Small intestine (tissue), 7 donors: ENCODE results near the gene SMOC2. TPM values are rescaled to one million over a fixed set of nuclear protein-coding genes. Genes with fewer than 3 reads are reported as not detected.

Experiments
- DNase-seq, 2 donors: peaks; one replicate each; pipeline versions ENCODE4 v3.0.0 to v3.0.0-alpha.2; 2013
- FAIRE-seq: peaks from 2 replicates; lab custom pipeline; 2012; peaks lifted over from hg19 to GRCh38; lab: Jason Lieb, UNC
- H3K27ac ChIP-seq, 3 donors: one replicate each; pipeline ENCODE4 v1.5.1; 2013; ENCODE audit warnings: low read length in 2 of 3, mild to moderate bottlenecking in 2 of 3, control low read depth in 1 of 3, inconsistent platforms in 1 of 3, low read depth in 1 of 3, moderate library complexity in 1 of 3
- H3K27me3 ChIP-seq, 3 donors: one replicate each; pipeline ENCODE4 v1.6.1; 2013; ENCODE audit warnings: low read length in 3 of 3, inconsistent platforms in 1 of 3; ENCODE audit not compliant: control insufficient read depth in 3 of 3, insufficient read depth in 3 of 3
- H3K36me3 ChIP-seq, 3 donors: one replicate each; pipeline ENCODE4 v1.6.1; 2013; ENCODE audit warnings: low read length in 3 of 3, inconsistent platforms in 1 of 3, low read depth in 1 of 3, mild to moderate bottlenecking in 1 of 3, moderate library complexity in 1 of 3; ENCODE audit not compliant: control insufficient read depth in 3 of 3, insufficient read depth in 2 of 3
- H3K4me1 ChIP-seq, 3 donors: one replicate each; pipeline ENCODE4 v1.6.1; 2013; ENCODE audit warnings: low read length in 2 of 3, inconsistent platforms in 1 of 3, low read depth in 1 of 3, mild to moderate bottlenecking in 1 of 3, moderate library complexity in 1 of 3; ENCODE audit not compliant: control insufficient read depth in 3 of 3, insufficient read depth in 2 of 3
- H3K4me3 ChIP-seq, 3 donors: one replicate each; pipeline ENCODE4 v1.5.1; 2013; ENCODE audit warnings: low read length in 3 of 3, control low read depth in 1 of 3, inconsistent platforms in 1 of 3, low read depth in 1 of 3, mild to moderate bottlenecking in 1 of 3, moderate library complexity in 1 of 3
- H3K9me3 ChIP-seq, 2 donors: one replicate each; pipeline ENCODE4 v1.6.1; 2013; ENCODE audit warnings: low read depth in 1 of 2, low read length in 1 of 2; ENCODE audit not compliant: control insufficient read depth in 2 of 2, insufficient read depth in 1 of 2
- WGBS, 3 donors: extraction: QIAGEN DNeasy Blood & Tissue Kit; methylation state at CpG; one replicate each; pipeline ENCODE4 v1.1.7; 2013; 5-methylcytosine and 5-hydroxymethylcytosine counted together
- polyA plus RNA-seq, 4 donors: library from polyadenylated mRNA; stranded (reverse) in 3 of 4; unstranded in 1 of 4; fragments of 200-250 nt in 3 of 4; fragments of 120-200 nt in 1 of 4; gene quantifications; one replicate each; pipeline versions ENCODE4 v1.2.1 to v1.2.3, GENCODE V29; 2013
- donor health status: healthy with polysubstance abuse.
- donor health status: control.
- donor health status: control.
- donor health status: Bipolar disorder and iron deficiency.
- donor health status: healthy.

SMOC2 gene
- polyA plus RNA-seq, 4 donors, result 0.89 to 56.7 (median 4.0) TPM

- peaks cover 0 to 3% of the 10 kb centered on the region in 2 donors for H3K9me3 ChIP-seq
- no peaks in the 10 kb centered on the region for H3K27me3 ChIP-seq
- DNase-seq (no peak), FAIRE-seq (no peak)
- no peaks in the 10 kb centered on the region for H3K4me1 ChIP-seq
- WGBS, 3 donors, result 92 to 94% (median 93%) methylated on average over 2 of the region's 2 CpGs
- no peaks in the 10 kb centered on the region for H3K36me3 ChIP-seq
- H3K27ac ChIP-seq, result no peak overlapping the region
- H3K4me3 ChIP-seq, result no peak overlapping the region
Observed at GRCh38 chr6:168589275-168589674, 148.3 kb downstream of the SMOC2 start.

DNA sequence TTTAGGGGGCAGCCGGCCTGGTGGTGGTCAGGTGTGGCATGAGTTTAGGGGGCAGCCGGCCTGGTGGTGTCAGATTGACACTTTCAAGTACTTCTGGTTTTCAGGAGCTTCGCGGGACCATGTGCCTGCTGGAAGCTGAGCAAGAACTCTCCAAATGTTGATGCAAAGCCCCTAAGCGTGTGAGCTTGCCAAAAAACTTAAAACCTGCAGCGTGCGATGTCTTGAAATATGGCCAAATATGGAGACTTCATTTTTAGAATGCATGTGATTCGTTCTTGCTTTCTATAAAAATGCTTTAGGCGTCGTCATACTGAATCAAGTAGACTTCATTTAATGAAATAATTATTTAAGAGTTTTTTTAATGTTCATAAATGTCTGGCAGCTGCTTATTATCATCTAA, 149.4 kb downstream of the SMOC2 start:
- no peak overlapping the region for H3K4me3 ChIP-seq
- H3K27ac ChIP-seq, result no peak overlapping the region
- H3K4me1 ChIP-seq, result no peaks in the 10 kb centered on the region
- DNase-seq (no peak), FAIRE-seq (no peak)
- peaks cover 0 to 3% of the 10 kb centered on the region in 2 donors for H3K9me3 ChIP-seq
- no peaks in the 10 kb centered on the region for H3K36me3 ChIP-seq
- H3K27me3 ChIP-seq, result no peaks in the 10 kb centered on the region
- WGBS, 3 donors, result 77 to 90% (median 87%) methylated on average over 9 to 10 of the region's 10 CpGs

DNA sequence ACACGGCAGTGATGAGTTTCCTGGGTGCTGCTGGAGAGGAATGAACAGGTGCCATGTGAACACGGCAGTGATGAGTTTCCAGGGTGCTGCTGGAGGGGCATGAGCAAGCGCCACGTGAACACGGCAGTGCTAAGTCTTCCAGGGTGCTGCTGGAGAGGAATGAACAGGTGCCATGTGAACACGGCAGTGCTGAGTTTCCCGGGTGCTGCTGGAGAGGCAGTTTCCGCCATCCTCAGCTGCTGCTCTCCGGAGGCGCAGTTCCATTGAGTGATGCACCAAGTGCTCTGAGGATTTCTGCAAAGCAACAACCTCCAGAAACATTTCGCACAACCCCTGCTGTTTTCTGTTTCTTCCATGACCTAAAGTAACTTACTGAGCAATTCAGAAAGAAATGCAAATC, 155.4 kb downstream of the SMOC2 start:
- WGBS, 3 donors, result 67 to 82% (median 76%) methylated on average over 10 to 11 of the region's 11 CpGs
- FAIRE-seq (no peak), DNase-seq (peak in 1 of 2 donors; percentile 8)
- Histone ChIP-seq H3K27ac (no peak overlapping the region), H3K27me3 (no peaks in the 10 kb centered on the region), H3K9me3 (peaks cover 0 to 3% of the 10 kb centered on the region in 2 donors), H3K4me3 (no peak overlapping the region), H3K36me3 (peaks cover 0 to 7% (median 0%) of the 10 kb centered on the region in 3 donors), H3K4me1 (peaks cover 0 to 7% (median 0%) of the 10 kb centered on the region in 3 donors)

- Histone ChIP-seq H3K9me3 (no peaks in the 10 kb centered on the region), H3K4me3 (no peak overlapping the region), H3K36me3 (peaks cover 0 to 7% (median 0%) of the 10 kb centered on the region in 3 donors), H3K27me3 (no peaks in the 10 kb centered on the region), H3K4me1 (peaks cover 0 to 7% (median 0%) of the 10 kb centered on the region in 3 donors), H3K27ac (peak overlapping the region in 1 of 3 donors; percentile 42)
- FAIRE-seq, result no peak
- 17 to 57% (median 39%) methylated on average over 8 of the region's 8 CpGs for WGBS, 3 donors
- DNase-seq, result peak; percentile 75 to 88
Observed at GRCh38 chr6:168597471-168597875, 156.5 kb downstream of the SMOC2 start.

GRCh38 chr6:168598251-168599117, 157.5 kb downstream of the SMOC2 start:
- WGBS, 3 donors, result 87 to 93% (median 89%) methylated on average over 29 to 32 of the region's 32 CpGs
- DNase-seq (no peak), FAIRE-seq (no peak)
- peaks cover 0 to 7% (median 0%) of the 10 kb centered on the region in 3 donors for H3K36me3 ChIP-seq
- H3K4me1 ChIP-seq, result peaks cover 0 to 7% (median 0%) of the 10 kb centered on the region in 3 donors
- H3K4me3 ChIP-seq, result no peak overlapping the region
- no peaks in the 10 kb centered on the region for H3K27me3 ChIP-seq
- no peak overlapping the region for H3K27ac ChIP-seq
- H3K9me3 ChIP-seq, result no peaks in the 10 kb centered on the region

DNA sequence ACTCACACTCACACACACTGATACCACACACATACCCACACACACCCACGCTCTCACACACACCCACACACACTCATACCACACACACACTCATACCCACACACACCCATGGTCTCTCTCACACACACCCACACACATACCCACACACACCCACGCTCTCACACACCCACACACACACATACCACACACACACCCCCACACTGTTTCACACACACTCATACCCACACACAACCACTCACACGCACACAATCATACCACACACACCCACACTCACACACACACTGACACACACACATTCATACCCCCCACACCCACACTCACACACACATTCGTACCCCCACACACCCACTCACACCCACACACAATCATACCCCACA, 158.1 kb downstream of the SMOC2 start:
- no peak for DNase-seq
- Histone ChIP-seq H3K36me3 (peaks cover 0 to 7% (median 0%) of the 10 kb centered on the region in 3 donors), H3K9me3 (peaks cover 0 to 5% of the 10 kb centered on the region in 2 donors), H3K27ac (no peak overlapping the region), H3K4me3 (no peak overlapping the region), H3K27me3 (no peaks in the 10 kb centered on the region), H3K4me1 (peaks cover 0 to 7% (median 0%) of the 10 kb centered on the region in 3 donors)
- WGBS, 3 donors, result 77 to 83% (median 79%) methylated on average over 4 of the region's 4 CpGs
- no peak for FAIRE-seq

DNA sequence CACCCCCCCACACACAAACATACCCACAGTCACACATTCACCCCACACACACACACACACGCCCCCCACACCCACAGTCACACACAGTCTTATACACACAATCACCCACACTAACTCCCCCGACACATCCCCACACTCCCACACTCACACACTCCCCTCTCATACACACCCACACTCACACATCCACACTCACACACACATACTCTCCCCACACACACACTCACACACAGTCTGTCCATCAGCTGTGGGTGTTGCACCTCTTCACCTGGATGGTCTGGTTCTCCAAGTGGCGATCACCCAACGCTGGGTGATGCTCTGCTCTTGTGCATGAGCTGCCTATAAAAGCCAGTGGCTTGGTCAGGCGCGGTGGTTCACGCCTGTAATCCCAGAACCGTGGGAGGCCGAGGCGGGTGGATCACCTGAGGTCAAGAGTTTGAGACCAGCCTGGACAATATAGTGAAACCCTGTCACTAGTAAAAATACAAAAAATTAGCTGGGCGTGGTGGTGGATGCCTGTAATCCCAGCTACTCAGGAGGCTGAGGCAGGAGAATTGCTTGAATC, 158.9 kb downstream of the SMOC2 start:
- H3K27me3 ChIP-seq, result no peaks in the 10 kb centered on the region
- 96% methylated on average over 11 of the region's 11 CpGs for WGBS, 3 donors
- FAIRE-seq (no peak), DNase-seq (no peak)
- peaks cover 0 to 7% (median 0%) of the 10 kb centered on the region in 3 donors for H3K4me1 ChIP-seq
- no peak overlapping the region for H3K27ac ChIP-seq
- no peak overlapping the region for H3K4me3 ChIP-seq
- H3K9me3 ChIP-seq, result peaks cover 0 to 6% of the 10 kb centered on the region in 2 donors
- peaks cover 0 to 7% (median 0%) of the 10 kb centered on the region in 3 donors for H3K36me3 ChIP-seq

DNA sequence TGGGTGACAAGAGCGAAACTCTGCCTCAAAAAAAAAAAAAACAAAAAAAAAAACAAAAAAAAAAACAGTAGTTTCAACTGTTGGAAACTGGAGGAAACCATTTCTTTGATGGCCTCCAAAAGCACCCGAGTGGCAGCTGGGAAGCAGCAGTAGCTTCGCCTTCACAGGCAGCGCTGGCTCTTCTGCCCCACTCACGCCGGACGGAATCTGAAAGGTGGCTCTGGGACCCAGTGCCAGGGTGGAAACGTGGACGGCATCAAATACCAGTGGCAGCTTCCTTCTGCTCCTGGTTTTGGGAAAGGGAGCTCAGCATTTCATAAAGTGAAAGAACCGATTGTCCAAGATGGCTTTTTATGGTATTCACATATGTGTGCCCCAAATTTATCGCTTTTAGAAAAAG, 159.4 kb downstream of the SMOC2 start:
- H3K4me1 ChIP-seq, result peaks cover 0 to 7% (median 0%) of the 10 kb centered on the region in 3 donors
- H3K9me3 ChIP-seq, result peaks cover 0 to 6% of the 10 kb centered on the region in 2 donors
- H3K27me3 ChIP-seq, result no peaks in the 10 kb centered on the region
- 91 to 96% (median 95%) methylated on average over 10 to 11 of the region's 11 CpGs for WGBS, 3 donors
- FAIRE-seq, result no peak
- no peak for DNase-seq
- peaks cover 0 to 7% (median 0%) of the 10 kb centered on the region in 3 donors for H3K36me3 ChIP-seq
- no peak overlapping the region for H3K27ac ChIP-seq
- H3K4me3 ChIP-seq, result no peak overlapping the region
